T47D (cell line): Measurements from ENCODE around the gene CRACR2A.

Experiments used
- DNase-seq, 2 experiments: peaks; one replicate each; pipeline versions ENCODE4 v3.0.0 to v3.0.0-alpha.2; 2011 to 2012; ENCODE audit warnings: low read depth in 1 of 2, low spot score in 1 of 2
- JUND ChIP-seq: IDR thresholded peaks from 2 replicates; pipeline ENCODE4 v1.6.1; 2012; ENCODE audit warnings: low read depth
- in situ Hi-C: cut with HindIII; loops from 2 replicates; pipeline ENCODE4 v1.10.0; 2016; ENCODE audit warnings: low sequenced_read_pairs, low pct_unique_long_range_greater_than_20kb

CRACR2A gene

DNA sequence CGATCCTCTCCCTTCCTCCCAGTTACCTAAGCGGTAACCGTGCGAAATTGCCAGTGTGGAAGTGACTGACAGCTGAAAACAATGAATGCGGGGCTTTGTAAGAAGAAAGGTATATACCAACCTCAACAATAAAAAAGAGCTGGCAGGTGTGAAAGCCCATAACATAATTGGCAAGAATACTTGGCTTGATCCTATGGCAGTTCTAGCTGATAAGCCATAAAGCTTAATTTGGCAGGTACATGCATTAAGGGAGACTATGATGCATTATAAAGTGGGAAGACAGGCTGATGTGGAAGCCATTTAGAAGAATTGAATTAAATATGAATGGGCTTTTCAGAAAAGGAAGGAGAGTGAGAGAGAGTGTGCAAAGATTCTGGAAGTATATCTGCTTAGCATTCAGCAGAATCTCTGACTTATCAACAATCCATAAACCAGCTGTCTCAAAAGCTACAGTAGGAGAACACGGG, 71.3 kb downstream of the CRACR2A start:
- DNase-seq, result no peak
- in situ Hi-C loops, result no loop called here
- TF ChIP-seq JUND, result no peak

DNA sequence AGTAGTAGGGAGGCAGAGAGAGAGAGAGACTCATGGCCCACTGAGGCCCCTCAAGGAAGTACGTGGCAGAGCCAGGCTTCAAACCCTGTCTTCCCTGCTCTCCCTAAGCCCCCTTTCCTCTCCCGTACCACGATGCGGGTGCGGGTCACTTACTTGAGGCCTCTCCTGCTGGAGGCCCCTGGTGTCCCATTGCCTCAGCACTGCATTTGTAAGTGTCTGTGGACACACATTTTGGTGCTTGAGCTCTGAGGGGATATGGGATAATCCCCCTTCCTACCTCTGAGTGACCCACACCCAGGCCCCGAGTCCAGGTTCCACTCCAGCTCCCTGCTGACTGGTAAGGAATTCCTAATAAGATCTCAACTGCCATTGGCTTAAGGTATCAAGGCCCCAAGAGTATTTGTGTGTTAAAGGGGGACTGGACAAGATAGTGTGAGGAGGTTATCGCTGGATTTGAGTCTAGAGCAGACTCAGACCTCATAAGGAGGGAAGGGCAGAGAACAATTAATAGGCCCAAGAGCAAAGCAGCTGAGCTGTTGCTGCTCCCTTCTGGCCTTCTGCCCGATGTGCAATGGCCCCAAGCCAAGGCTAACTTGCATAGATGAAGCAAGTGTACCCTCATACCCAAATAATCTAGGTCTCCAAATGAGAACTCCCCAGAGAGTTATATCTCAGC, 71.9 kb downstream of the CRACR2A start:
- in situ Hi-C loops, result no loop called here
- TF ChIP-seq JUND, result no peak
- no peak for DNase-seq

DNA sequence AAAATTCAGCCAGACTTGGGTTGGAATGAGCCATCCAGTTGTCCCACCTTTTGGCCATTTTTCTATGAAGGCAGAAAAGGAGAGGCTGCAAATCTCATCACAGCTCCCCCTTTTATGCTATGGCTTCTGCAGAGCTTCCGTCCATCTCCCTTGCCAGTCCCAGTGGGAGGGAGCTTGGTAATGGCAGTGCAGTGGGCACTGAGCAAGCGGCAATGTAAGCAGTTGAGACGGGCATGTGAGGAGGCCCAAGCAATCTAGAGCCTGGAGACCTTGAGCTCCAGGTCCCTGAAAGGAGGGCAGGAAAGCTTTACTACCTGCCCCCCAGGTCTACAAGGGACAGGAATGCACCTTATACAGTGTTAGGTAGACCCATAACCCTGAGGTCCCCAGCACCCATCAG, 73.1 kb downstream of the CRACR2A start:
- DNase-seq, result no peak
- in situ Hi-C loops, result no loop called here
- TF ChIP-seq JUND, result no peak

DNA sequence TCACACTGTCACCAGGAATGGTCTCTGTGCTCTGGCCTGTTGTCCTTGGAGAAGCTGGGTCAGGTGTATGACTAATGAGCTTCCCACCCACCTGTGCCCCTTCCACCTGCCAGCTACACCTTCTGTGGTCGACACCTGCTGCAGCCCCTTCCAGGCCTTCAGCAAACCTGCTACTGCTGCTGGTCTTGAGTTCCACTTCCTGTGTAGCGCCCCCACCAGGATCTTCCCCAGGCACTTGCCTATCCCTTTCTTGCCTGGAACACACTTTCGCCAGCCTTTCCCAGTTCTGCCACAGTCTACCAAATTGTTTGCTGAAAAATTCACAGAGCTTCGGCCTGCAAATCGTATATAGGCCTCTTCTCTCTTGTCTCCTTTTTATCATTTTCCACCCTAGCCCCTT, 75.3 kb downstream of the CRACR2A start:
- no peak for DNase-seq
- TF ChIP-seq JUND, result no peak
- in situ Hi-C loops, result no loop called here

DNA sequence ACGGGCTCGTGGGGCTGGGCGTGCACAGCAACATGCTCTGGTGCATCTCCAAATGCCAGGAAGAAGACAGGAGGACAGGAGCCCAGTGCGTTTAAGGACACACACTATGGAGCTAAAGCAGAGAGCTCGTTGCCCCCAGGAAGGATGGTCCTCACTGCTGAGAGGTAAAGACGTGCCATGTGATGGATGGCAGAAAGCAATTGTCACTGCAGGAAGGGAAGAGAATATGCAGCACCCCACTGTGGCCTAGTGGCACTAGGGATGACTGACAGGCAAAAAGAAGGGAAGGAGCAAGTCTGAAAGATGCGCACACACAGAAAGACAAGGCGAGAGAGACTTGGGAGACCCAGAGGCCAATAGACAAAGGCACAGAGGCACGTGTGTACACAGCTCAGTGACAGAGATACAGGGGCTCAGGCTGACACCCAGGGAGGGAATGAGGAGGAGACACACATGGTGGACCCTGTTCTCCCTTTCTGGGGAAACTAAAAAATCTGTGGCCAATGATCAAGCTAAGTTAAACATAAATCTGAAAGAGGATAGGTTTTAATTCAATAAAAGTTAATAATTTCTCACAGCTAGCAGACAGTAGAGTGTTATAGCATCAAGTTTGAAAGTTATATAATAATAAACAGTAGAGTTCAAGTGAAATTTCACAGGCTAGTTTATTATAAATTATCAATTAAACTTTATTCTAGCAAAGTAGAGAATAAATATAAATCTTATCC, 78.8 kb downstream of the CRACR2A start:
- TF ChIP-seq JUND, result no peak
- in situ Hi-C loops, result no loop called here
- no peak for DNase-seq

DNA sequence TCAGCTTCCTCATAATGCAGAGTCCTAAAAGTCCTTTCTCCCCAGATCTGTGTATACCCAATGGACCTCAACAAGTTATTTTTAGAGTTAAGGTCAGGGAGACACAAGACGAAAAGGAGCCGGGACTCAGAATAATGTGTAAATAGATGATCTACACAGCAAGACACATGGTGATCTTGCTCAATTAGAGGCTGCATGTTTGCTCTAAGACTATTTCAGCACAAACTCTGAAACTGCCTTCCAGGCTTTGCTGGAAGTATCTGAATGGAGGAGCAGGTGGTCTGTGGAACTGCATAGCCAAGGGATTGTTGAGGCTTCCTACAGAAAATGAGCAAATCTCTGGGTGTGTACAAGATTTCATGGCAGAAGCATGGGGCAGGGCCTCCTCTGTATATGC, 80.8 kb downstream of the CRACR2A start:
- no peak for DNase-seq
- no peak for TF ChIP-seq JUND
- in situ Hi-C loops, result no loop called here

DNA sequence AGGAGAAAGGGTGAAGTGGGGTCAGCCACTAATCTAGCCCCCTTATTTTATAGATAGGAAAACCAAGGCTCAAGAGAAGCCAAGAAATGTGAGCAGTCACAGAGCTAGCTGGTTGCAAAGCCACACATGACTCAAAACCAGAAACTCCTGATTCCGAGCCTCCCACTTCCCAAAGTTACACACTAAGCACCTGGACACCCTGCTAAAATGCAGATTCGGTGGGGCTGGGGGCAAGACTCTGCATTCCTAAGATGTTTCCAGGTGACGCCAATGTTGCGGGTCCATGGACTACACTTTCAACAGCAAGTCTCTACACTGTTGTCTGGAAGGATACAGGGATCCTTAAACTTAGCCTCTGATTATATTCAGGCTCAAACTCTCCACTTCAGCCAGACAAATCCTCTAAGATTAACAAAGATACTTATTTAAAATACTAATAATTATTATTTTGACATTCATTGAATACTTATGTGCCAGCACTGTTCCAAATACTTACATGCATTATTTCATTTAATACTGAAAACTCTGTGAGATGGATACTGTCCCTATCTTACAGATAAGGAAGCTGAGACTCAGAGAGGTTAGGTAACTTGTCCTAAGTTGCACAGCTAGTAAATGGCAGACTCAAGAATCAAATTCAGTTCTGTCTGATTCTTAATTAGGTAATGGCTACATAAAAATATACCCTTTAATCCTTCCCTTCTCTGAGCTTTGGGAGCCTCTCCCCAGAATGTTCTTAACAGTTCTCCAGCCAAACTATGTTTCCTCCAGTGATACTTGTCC, 81.4 kb downstream of the CRACR2A start:
- DNase-seq, result no peak
- TF ChIP-seq JUND, result no peak
- in situ Hi-C loops, result no loop called here

DNA sequence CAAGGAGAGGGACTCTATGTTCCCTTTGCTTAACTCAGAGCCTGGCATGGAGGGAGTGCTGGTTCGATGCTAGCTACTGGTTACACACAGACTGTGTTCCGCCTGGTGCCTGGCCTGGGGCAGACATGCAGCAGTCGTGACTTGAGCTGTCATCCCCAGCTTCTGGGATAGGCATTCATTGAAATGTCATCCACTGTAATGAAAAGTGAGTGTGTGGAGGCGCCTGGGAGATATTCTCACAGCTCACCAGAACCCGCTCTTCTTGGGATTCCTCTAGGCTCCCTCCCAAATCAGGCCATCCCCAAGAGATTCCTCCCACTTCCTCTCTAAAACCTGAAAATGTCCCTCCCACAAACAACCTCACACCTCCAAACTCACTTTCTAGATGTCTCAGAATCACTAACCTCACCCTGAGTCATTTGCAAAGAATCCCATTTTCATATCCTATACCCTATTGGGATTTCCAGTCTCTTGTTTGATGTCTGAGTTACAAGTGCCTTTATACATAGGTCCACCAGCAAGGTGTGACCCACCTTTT, 82.8 kb downstream of the CRACR2A start:
- no peak for DNase-seq
- in situ Hi-C loops, result no loop called here
- no peak for TF ChIP-seq JUND

DNA sequence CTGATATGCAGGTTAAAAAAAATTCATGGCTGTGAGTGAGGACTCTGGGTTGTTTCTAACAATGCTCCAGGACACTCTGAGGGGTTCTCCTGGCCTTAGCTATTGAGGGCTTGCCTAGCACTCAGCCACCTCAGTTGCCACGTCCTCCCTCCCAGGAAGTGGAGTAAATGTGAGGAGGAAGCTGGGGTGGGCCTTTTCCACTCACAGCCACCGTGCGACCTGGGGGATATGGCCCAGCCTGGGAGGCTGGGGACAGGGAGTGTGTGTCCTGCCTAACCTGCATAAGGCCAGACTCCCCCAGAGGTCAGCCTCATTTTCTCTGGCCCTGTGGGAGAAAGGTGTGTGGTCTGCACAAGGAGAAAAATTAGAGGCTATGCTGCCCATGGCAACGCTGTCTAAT, 83.3 kb downstream of the CRACR2A start:
- DNase-seq, result no peak
- in situ Hi-C loops, result no loop called here
- no peak for TF ChIP-seq JUND

DNA sequence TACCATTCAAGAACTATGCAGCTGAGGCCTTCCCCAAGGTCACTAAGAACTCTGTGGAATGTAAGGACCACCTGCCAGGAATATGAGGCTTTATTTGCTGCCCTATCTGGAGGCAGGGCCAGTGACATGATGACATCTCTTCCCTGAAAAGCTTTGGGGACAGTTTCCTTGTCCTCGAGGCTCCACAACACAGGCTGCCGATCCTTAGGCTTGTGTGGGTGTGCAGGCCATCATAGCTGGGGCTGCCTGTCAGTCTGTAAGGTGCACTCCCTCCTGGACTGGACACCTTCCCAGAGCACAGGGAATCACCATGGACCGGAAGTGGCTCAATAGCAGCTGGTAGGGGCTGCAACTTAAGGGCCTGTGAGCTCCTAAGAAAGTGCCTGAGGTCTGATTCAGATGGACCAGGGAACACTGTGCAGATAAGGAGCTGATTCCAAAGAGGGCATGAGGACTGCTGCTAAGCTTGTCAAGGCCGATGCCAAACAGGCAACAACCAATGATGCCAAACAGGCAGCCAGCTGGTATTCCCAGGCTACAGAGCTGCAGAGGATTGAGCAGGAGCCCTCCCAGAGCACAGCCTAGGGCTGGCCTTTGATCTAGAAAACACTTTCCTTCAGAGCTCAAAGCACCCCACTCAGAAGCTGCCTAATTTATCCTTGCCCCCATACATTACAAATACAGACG, 84.3 kb downstream of the CRACR2A start:
- in situ Hi-C loops, result no loop called here
- TF ChIP-seq JUND, result no peak
- no peak for DNase-seq

DNA sequence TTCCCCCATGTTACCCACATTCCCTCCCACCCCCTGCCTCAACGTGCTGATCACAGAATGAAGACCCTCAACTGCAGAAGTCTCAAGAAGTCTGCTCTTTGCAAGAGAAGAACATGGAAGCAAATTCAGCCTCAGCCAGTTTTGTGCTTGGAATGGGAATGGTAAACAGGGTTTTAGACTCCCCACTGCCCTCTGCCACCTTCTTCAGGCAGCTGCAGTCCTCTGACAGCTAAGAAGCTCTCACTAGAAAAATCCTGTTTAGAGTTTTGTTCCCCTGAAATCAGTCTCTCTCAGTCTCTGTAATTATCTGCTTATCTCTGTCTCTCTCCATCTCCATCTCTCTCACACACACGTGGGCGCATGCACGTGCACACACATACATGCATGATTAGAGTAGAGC, 85.4 kb downstream of the CRACR2A start:
- in situ Hi-C loops, result no loop called here
- no peak for DNase-seq
- no peak for TF ChIP-seq JUND

DNA sequence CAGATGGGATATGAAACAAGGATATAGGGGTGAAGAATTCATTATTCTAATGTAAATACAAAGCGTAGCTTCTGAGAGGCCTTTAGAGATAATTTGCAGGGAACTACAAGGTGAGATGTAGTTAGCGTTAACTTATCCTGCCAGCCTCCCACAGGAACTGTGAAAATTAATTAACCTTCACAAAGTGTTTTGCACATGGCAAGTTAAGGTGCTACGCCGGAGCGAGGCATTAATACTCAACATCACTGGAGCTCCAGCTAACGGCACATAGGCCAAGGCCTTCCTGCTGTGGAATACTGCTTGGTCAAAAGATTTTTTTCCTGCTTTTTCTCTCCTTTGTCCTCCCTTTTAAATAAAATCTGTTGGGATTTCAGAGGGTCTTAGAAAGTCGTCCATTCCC, 86.5 kb downstream of the CRACR2A start:
- in situ Hi-C loops, result no loop called here
- no peak for TF ChIP-seq JUND
- no peak for DNase-seq
